Right cardiac atrium (tissue), 5 donors: ENCODE results near the gene LDAH. TPM values are rescaled to one million over a fixed set of nuclear protein-coding genes. Genes with fewer than 3 reads are reported as not detected.

Experiments
- ATAC-seq, 2 donors: fragments of 200-7000 bp; cut with Tn5 transposase; one replicate each; pipeline versions ENCODE4 v1.8.0 to v1.9.1; 2020; ENCODE audit warnings: moderate library complexity in 2 of 2, mild to moderate bottlenecking in 1 of 2
- DNase-seq, 3 donors: peaks; one replicate each; pipeline ENCODE4 v3.0.0-alpha.2; 2020
- H3K27ac ChIP-seq: one replicate; pipeline ENCODE4 v1.5.1; 2013; ENCODE audit warnings: mild to moderate bottlenecking, low read length, control low read depth, moderate library complexity
- H3K27me3 ChIP-seq: one replicate; pipeline ENCODE4 v1.6.1; 2013; ENCODE audit not compliant: control insufficient read depth, insufficient read depth
- H3K4me1 ChIP-seq: one replicate; pipeline ENCODE4 v1.6.1; 2013; ENCODE audit warnings: low read length; ENCODE audit not compliant: control insufficient read depth, insufficient read depth
- H3K4me3 ChIP-seq: one replicate; pipeline ENCODE4 v1.5.1; 2013; ENCODE audit warnings: low read length, control low read depth
- H3K9me3 ChIP-seq: one replicate; pipeline ENCODE4 v1.6.1; 2013; ENCODE audit warnings: low read length; ENCODE audit not compliant: control insufficient read depth
- WGBS: extraction: QIAGEN DNeasy Blood & Tissue Kit; methylation state at CpG from one replicate; pipeline ENCODE4 v1.1.7; 2013; 5-methylcytosine and 5-hydroxymethylcytosine counted together
- intact Hi-C, 4 donors: fragments of 100-400 bp; cut with DNase I; formaldehyde crosslinking; loops; one replicate each; pipeline versions ENCODE4 v1.11.0 to v1.14.0; 2022 to 2023
- polyA plus RNA-seq: library from polyadenylated mRNA; stranded (reverse); fragments of 200-250 nt; gene quantifications from one replicate; pipeline ENCODE4 v1.2.3, GENCODE V29; 2013
- total RNA-seq, 4 donors: library from RNA; stranded (reverse); fragmentation: NEBNext Ultra II Directional; extraction: Animal tissue kit (Norgen Biotek cat#: 25700); gene quantifications; one replicate each; pipeline ENCODE4 v1.2.1, GENCODE V29; 2021
- donor health status: healthy with polysubstance abuse.
- donor health status: DM: no; HTN: yes; CAD: no.
- donor health status: DM: no; HTN: no; CAD: no.
- donor health status: DM: no; HTN: yes; CAD: no; lungs with severe emphysema.
- donor health status: DM: yes; HTN: yes; CAD: no.

LDAH gene
- total and polyA plus RNA-seq, 5 donors, result 4.6 to 10.8 (median 7.2) TPM

DNA sequence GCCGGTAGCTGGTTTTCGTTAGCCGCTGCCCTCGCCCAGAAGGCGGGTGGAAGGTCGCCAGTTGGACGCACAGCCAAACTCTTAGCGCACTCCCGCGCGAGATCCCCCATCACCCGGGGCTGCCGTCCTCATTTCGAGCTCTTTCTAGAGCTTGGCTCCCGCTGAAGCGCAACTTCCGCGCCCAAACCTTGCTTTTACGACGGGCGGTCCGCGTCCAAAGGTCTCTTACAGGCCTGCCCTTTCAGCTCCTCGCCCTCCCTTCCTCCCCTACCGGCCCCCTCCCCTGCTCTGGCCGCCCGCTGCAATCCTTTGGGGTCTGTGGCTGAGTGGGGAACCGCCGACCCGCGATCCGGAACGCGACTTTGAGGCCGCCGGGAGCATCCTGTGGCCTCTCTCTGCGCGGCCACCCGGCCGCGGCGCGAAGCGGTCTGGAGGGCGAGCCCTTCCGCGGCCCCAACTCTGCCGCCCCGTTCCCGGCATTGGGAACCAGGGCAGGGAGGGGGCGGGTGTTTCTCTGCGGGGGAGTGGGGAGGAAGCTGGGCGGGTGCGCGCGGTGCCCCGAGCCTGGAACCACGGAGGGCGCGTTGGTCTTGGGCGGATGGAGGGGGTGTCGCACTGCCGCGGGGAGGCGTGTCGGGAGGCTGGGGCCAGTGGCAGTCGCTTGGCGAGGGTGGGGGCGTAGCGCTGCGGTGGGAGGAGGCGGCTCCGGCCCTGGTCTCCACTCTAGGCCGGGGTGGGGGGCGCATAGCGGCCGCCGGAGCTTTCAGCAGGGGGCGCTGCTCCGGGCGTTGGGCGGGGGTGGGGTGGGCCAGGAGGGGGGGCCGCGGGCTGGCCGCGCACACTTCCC is 156.4 kb downstream of the LDAH start, which contains the start of gene GDF7:
TSS of gene GDF7 (plus strand) at position 841 of the 847 bp plus-strand sequence. CDS start 96 bp downstream, outside the sequence.
- Histone ChIP-seq H3K9me3 (no peaks in the 10 kb centered on the region), H3K27me3 (no peaks in the 10 kb centered on the region), H3K27ac (no peak within 1 kb of the TSS), H3K4me1 (peaks cover 4% of the 10 kb centered on the region), H3K4me3 (peak within 1 kb of the TSS; percentile 58)
- DNase-seq (peak; percentile 60 to 80 (median 77)), ATAC-seq (peak; percentile 61 to 80)
- intact Hi-C loops, result loop anchor here in 1 of 4 donors (10.0 kb wide), 1 partner anchor 448 kb away; no protein-coding TSS in a partner anchor
- 1% methylated on average over 86 of the region's 86 CpGs for WGBS

DNA sequence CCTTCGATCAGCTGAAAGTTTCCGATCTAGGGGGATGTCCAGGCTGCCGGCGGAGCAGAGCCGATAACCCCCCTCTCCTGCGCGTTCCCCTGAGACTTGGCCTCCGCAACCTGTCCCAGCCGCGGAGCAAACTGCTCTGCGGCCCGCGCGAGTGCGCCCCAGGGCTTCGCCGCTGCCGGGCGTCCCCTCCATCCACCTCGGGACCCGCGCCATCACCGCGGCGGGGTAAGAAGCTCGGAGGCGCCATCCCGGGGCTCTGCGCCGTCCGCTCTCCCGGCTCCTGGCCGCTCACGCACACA is 156.9 kb downstream of the LDAH start:
- Histone ChIP-seq H3K4me3 (peak overlapping the region; percentile 58), H3K9me3 (no peaks in the 10 kb centered on the region), H3K27me3 (no peaks in the 10 kb centered on the region), H3K27ac (no peak overlapping the region), H3K4me1 (peaks cover 4% of the 10 kb centered on the region)
- intact Hi-C loops, result loop anchor here in 1 of 4 donors (10.0 kb wide), 1 partner anchor 449 kb away; no protein-coding TSS in a partner anchor
- peak in 1 of 2 donors; percentile 10 for ATAC-seq
- peak in 1 of 3 donors; percentile 37 for DNase-seq
- WGBS, result 2% methylated on average over 34 of the region's 34 CpGs

DNA sequence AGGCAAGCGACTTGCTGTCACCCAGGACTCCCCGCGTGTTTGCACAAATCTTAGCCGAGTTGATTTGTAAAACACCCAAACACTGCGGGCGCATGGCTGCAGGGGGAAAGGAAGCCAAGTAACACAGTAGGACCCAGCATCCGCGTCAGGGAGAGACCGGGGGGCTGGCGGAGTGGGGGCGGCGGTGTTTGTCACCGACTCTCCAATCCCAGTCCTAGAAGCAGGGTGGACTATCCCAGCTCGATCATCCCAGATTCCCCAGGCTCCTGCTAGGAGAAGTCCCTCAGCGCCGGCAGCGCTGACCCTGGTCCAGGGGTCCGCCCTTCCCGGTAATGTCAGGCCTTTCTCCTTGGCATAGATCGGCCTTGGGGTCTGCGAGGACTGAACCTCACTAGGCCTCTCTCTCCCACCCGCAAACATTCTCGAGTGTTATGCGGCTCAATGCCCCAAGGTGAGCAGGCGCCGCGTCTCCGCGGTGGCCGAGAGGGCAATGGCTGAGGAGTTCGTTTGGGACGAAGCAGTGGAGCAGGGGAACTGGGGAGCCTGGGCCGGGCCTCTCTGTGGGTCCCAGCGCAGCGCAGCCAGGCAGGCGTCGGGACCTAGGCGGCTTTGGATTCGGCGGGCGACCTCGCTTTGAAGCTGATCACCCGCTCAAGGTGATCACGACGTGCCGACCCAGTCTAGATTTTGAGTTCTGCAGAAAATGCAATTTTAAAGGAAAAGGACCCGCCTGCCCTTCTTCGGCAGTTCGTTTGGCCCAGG is 157.5 kb downstream of the LDAH start:
- DNase-seq (peak in 1 of 3 donors; percentile 50), ATAC-seq (no peak)
- Histone ChIP-seq H3K9me3 (no peaks in the 10 kb centered on the region), H3K27ac (no peak overlapping the region), H3K27me3 (no peaks in the 10 kb centered on the region), H3K4me3 (peak overlapping the region; percentile 58), H3K4me1 (peaks cover 4% of the 10 kb centered on the region)
- WGBS, result 4% methylated on average over 49 of the region's 49 CpGs
- intact Hi-C loops, result loop anchor here in 1 of 4 donors (10.0 kb wide), 1 partner anchor 449 kb away; no protein-coding TSS in a partner anchor

DNA sequence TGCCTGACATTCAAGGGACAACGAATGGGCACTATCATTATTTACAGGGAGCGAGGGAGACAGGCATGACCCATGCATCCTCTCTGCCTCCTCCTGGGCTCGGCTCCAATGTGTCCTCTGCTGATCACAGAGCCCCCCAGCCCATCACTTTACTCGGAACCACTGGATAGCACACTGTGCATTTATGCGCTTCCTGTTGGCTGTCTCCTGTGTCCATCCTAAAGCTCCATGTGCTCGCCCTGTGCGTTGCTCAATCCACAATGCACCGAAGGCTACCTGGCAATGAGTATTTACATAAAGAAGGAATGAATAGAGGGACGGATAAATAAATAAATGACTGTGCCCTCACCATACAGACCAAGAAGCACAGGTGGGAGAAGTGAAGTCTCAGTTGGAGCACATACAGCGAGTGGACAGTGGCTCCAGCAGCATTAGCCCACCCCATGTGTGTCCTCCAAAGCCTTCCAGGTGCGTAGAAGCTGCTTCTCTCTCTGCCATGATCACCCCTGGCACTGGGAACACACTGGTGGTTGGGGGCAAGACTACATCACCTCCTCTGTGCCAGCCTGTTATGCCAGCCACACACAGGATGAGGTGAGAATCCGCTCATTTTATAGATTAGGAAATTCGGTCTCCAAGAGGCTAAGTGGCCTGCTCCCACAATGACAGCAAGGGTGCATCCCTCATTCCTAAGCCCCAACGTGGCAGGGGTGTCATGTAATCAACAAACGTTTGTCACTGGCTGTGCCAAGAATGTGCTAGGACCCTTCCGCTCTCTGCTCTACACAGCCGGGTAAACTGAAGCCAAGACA is 158.3 kb downstream of the LDAH start:
- 24% methylated on average over 17 of the region's 17 CpGs for WGBS
- Histone ChIP-seq H3K27me3 (no peaks in the 10 kb centered on the region), H3K4me3 (no peak overlapping the region), H3K9me3 (no peaks in the 10 kb centered on the region), H3K27ac (no peak overlapping the region), H3K4me1 (peaks cover 4% of the 10 kb centered on the region)
- DNase-seq, result no peak
- intact Hi-C loops, result loop anchor here in 2 of 4 donors (5.0 to 10.0 kb wide), 2 partner anchors 298 to 450 kb away; no protein-coding TSS in a partner anchor
- ATAC-seq, result no peak

DNA sequence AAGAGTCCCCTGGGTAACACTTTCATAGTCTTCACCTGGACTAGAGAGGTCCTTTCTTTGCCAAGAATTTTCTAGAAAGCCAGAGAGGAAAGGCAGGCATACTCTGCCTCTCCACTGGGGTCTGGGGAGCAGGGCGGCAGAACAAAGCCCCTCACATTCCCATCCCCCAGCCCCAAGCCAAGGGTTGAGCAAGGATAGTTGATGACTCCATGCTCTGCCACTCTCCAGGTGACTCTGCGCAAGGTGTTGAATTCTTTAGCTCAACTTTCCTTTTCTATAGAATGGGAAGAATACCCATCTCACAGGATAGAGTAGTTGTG is 158.9 kb downstream of the LDAH start:
- no peaks in the 10 kb centered on the region for H3K9me3 ChIP-seq
- no peak for DNase-seq
- intact Hi-C loops, result loop anchor here in 2 of 4 donors (5.0 to 10.0 kb wide), 2 partner anchors 298 to 451 kb away; no protein-coding TSS in a partner anchor
- H3K4me3 ChIP-seq, result no peak overlapping the region
- WGBS, result 53% methylated on average over 2 of the region's 2 CpGs
- H3K4me1 ChIP-seq, result peaks cover 4% of the 10 kb centered on the region
- H3K27ac ChIP-seq, result no peak overlapping the region
- H3K27me3 ChIP-seq, result no peaks in the 10 kb centered on the region
- ATAC-seq, result no peak

DNA sequence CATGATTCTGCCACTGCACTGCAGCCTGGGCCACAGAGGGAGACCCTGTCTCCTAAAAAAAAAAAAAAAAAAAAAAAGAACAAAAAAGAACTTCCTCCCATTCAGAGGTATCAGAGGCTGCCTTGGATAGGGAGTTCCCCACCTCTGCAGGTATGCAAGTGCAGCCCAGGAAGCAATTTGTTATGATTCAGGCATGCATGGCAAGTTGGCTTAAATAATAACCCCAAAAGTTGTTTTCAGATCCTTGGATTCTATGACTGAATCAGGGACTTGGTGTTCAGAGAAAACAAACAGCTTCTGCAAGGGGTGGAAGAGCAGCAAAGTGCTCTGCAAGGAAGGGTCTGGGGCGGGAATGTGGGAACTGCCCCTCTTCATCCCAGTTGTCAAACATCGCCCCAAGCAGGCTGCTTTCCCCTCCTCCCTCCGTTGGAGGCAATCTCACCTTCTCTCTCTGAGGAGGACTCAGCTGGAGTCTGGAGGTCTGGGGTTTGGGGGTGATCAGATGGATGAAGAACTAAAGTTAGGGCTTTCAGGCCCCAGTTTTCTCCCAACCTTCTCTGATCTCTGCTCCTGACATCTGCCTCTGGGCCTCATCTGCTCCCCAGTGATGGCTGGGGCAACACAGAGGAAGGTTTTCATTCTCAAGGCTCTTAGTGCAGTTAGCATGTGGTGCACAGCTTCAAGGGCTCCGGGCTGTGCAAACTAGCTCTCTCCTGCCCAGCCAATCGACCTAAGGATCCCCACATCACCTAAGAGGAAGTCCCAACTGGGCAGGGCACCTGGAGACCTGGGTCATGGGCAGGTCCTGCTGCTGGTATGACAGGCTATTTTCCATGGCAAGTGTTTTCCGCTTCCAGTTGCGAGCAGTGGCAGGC is 159.5 kb downstream of the LDAH start:
- 51% methylated on average over 7 of the region's 7 CpGs for WGBS

DNA sequence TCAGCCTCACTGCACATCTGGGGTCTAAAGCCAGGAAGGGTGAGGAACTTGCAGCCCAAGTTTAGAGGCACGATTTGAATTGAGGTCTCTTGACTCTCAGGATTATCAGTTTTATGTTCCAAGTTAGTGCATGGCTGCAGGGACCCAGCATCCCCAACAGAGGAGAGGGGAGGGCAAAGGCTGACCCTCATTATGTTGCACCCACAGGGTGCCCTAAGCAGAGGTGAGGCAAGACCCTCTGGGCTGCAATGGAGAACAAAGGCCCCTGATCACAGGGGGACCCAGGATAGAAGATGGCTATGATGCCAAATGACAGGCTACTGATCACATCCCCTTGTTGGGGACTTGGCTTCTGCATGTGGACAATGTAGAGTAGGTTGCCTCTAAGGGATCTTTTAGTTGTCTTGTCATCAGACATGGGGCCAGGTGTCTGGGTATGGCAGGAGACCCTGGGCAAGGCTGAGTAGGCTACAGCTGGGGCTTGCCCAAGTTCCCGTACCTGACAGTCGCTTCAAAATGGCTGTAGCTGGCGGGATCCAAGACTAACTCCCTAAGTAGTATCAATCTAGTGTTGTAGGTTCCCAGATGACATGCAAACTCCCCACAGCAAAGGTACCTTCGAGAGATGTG is 160.5 kb downstream of the LDAH start:
- H3K27me3 ChIP-seq, result no peaks in the 10 kb centered on the region
- WGBS, result 65% methylated on average over 5 of the region's 5 CpGs

More for the DNA sequence above, 159.5 kb downstream of the LDAH start:
- Histone ChIP-seq H3K27ac (no peak overlapping the region), H3K9me3 (no peaks in the 10 kb centered on the region), H3K4me1 (peaks cover 4% of the 10 kb centered on the region), H3K4me3 (no peak overlapping the region), H3K27me3 (no peaks in the 10 kb centered on the region)
- DNase-seq (no peak), ATAC-seq (no peak)
- intact Hi-C loops, result loop anchor here in 3 of 4 donors (2.0 to 10.0 kb wide), 3 partner anchors 299 to 451 kb away; no protein-coding TSS in a partner anchor

DNA sequence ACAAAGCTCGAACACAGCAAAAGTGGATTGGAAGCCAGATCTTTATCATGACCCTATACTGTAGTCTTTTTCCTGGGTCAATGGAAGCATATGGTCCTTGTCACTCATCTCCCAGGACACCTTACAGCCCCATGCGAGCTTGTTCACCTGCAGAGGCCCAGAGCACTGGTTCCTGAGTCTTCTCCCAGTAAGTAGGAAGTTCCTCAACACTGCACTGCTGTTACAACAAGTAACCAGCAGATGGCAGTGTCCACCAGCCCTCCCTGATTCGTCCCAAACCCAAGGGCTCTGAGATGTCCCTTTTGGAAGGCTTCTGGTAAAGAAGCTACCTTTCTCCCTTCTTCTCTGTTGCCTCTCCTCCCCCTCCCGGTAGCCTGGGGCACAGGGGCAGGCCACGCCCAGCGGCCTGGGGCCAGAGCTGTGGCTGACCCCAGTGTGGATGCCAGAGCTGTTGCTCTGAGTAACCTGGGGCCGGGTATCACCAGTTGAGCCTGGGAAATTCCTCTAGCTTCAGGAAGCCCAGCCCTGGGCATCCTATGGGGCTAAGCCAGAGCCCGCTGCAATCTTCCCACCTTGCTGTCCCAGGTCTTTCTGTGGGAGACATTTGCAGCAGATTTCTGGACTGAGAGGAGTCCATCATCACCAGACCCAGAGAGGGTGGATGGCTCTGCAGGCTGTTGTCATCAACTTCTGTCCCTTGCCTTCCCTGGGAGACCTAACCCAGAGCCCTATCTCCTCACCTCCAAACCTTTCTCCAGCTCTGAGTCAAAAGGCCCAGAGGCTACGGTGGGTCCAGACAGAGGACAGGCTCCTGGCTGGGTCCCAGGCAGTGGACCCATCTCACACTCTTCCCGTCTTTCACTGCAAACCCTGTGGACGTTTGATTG is 161.2 kb downstream of the LDAH start:
- DNase-seq (peak in 1 of 3 donors; percentile 74), ATAC-seq (peak; percentile 72 to 75)
- Histone ChIP-seq H3K9me3 (no peaks in the 10 kb centered on the region), H3K4me1 (peaks cover 4% of the 10 kb centered on the region), H3K4me3 (no peak overlapping the region), H3K27me3 (no peaks in the 10 kb centered on the region), H3K27ac (no peak overlapping the region)
- intact Hi-C loops, result loop anchor here (2.0 to 10.0 kb wide), 4 partner anchors 301 to 453 kb away; no protein-coding TSS in a partner anchor
- WGBS, result 29% methylated on average over 11 of the region's 11 CpGs

More for the DNA sequence above, 160.5 kb downstream of the LDAH start:
- no peak for ATAC-seq
- no peak for DNase-seq
- H3K27ac ChIP-seq, result no peak overlapping the region
- no peaks in the 10 kb centered on the region for H3K9me3 ChIP-seq
- H3K4me1 ChIP-seq, result peaks cover 4% of the 10 kb centered on the region
- intact Hi-C loops, result loop anchor here in 3 of 4 donors (2.0 to 10.0 kb wide), 3 partner anchors 300 to 452 kb away; no protein-coding TSS in a partner anchor
- no peak overlapping the region for H3K4me3 ChIP-seq
